UCSD-AML1 (cell line): Measurements from ENCODE around the gene FANCE.
"Not testable (repeated sequence)": the region's sequence is repeated elsewhere in the genome, so short reads cannot be mapped to it uniquely, and the experiment has no call there.

Source experiments
- DNase-seq: peaks from one replicate; lab custom pipeline; 2025; ENCODE audit not compliant: unreplicated experiment; lab: John Stamatoyannopoulos, UW

Gene FANCE

GRCh38 chr6:35429463-35429862 is 22.7 kb upstream of the FANCE start:
- DNase-seq, result no peak

- DNase-seq, result no peak
Observed at GRCh38 chr6:35432291-35432690, 19.8 kb upstream of the FANCE start.

- DNase-seq, result not testable (repeated sequence)
Observed at GRCh38 chr6:35432702-35433101, 19.4 kb upstream of the FANCE start.

GRCh38 chr6:35435074-35435837 is 16.9 kb upstream of the FANCE start:
- no peak for DNase-seq

GRCh38 chr6:35436071-35436857 is 15.9 kb upstream of the FANCE start:
- no peak for DNase-seq

- not testable (repeated sequence) for DNase-seq
Observed at GRCh38 chr6:35438378-35439065, 13.6 kb upstream of the FANCE start.

GRCh38 chr6:35439308-35439707 is 12.8 kb upstream of the FANCE start:
- DNase-seq, result no peak

GRCh38 chr6:35441205-35441604 is 10.9 kb upstream of the FANCE start:
- no peak for DNase-seq

GRCh38 chr6:35441642-35442041 is 10.5 kb upstream of the FANCE start:
- no peak for DNase-seq

- no peak for DNase-seq
Observed at GRCh38 chr6:35442693-35443092, 9.4 kb upstream of the FANCE start.

- DNase-seq, result no peak
Observed at GRCh38 chr6:35443341-35444030, 8.7 kb upstream of the FANCE start.

GRCh38 chr6:35445691-35446090 is 6.4 kb upstream of the FANCE start:
- DNase-seq, result no peak

GRCh38 chr6:35448191-35448590 is 3.9 kb upstream of the FANCE start:
- no peak for DNase-seq

- no peak for DNase-seq
Observed at GRCh38 chr6:35449287-35449881, 2.8 kb upstream of the FANCE start.

- no peak for DNase-seq
Observed at GRCh38 chr6:35451354-35452182, 570 bp upstream of the FANCE start.

GRCh38 chr6:35453236-35453635 is 1.1 kb downstream of the FANCE start:
- no peak for DNase-seq

- DNase-seq, result no peak
Observed at GRCh38 chr6:35454391-35455110, 2.4 kb downstream of the FANCE start.

- no peak for DNase-seq
Observed at GRCh38 chr6:35457907-35458306, 5.8 kb downstream of the FANCE start.

- no peak for DNase-seq
Observed at GRCh38 chr6:35461270-35461669, 9.1 kb downstream of the FANCE start.
